Measurements from ENCODE around the gene ADAMTS2.

DNA sequence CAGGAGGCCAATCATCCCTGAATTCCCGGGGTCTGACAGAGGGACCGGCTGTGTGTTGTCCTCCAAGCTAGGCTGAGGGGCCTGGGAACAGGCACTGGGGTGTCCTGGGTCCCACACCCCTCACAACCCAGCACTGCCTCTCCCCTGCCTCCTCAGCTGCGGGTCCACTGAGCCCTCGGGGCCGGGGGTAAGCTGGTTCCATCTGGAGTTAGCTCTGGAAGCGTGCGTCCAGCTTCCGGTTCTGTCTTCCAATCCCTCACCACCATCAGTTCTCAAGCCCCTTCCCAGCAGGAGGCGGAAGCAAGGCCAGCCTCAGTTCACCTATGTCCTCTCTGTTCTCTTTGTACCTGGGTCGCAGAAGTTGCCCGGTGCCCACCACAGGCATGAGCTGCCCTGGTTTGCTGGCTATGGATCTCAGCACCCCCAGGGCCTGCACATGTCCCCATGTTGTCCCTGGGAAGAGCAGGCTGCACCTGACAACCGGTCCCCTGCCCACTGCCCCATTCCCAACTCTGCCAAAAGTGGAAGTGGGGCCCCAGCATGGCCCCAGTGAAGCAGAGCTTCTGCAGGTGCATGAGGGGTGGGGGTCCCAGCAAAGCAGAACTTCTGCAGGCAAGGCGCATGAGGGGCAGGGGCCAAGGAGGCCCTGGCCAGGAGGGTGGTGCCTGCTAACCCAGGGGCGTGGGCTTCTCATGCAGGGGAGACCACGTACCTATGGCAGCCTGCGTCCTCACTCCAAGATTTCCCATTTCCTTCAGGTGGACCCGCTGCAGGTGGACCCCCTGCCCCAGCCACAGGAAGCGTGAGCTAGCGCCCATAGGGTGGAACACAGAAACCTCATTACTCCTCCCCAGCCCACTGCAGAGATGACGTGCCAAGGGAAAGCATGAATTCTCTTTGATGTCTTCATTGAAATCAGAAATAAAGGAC lies 173.2 kb downstream of the ADAMTS2 start:
- TF ChIP-seq, protein P1, sequence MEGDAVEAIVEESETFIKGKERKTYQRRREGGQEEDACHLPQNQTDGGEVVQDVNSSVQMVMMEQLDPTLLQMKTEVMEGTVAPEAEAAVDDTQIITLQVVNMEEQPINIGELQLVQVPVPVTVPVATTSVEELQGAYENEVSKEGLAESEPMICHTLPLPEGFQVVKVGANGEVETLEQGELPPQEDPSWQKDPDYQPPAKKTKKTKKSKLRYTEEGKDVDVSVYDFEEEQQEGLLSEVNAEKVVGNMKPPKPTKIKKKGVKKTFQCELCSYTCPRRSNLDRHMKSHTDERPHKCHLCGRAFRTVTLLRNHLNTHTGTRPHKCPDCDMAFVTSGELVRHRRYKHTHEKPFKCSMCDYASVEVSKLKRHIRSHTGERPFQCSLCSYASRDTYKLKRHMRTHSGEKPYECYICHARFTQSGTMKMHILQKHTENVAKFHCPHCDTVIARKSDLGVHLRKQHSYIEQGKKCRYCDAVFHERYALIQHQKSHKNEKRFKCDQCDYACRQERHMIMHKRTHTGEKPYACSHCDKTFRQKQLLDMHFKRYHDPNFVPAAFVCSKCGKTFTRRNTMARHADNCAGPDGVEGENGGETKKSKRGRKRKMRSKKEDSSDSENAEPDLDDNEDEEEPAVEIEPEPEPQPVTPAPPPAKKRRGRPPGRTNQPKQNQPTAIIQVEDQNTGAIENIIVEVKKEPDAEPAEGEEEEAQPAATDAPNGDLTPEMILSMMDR (IDR thresholded peaks at IDR 0.05) = no peak
- no peak for TF ChIP-seq POLR2A (IDR thresholded peaks at IDR 0.05)

Data from lower leg skin (tissue), 3 donors.